IPS-18a (cell line): Measurements from ENCODE around the gene PLCB3.
"Not testable (repeated sequence)": the region's sequence is repeated elsewhere in the genome, so short reads cannot be mapped to it uniquely, and the experiment has no call there.

Experiments
- H3K27ac ChIP-seq: one replicate; pipeline ENCODE4 v1.5.1; 2013; ENCODE audit warnings: low read length
- H3K27me3 ChIP-seq: one replicate; pipeline ENCODE4 v1.6.1; 2013; ENCODE audit warnings: mild to moderate bottlenecking, low read length; ENCODE audit not compliant: control insufficient read depth, insufficient read depth
- H3K36me3 ChIP-seq: one replicate; pipeline ENCODE4 v1.6.1; 2013; ENCODE audit warnings: low read depth, low read length; ENCODE audit not compliant: control insufficient read depth
- H3K4me1 ChIP-seq: one replicate; pipeline ENCODE4 v1.6.1; 2013; ENCODE audit warnings: low read depth, low read length; ENCODE audit not compliant: control insufficient read depth
- H3K4me3 ChIP-seq: one replicate; pipeline ENCODE4 v1.5.1; 2013; ENCODE audit warnings: low read length
- H3K9ac ChIP-seq: one replicate; pipeline ENCODE4 v1.6.1; 2013; ENCODE audit warnings: mild to moderate bottlenecking, low read length, moderate library complexity
- H3K9me3 ChIP-seq: one replicate; pipeline ENCODE4 v1.6.1; 2013; ENCODE audit warnings: low read depth, low read length; ENCODE audit not compliant: control insufficient read depth

The PLCB3 gene

GRCh38 chr11:64241241-64241490 lies 10.2 kb upstream of the PLCB3 start:
- H3K4me1 ChIP-seq, result no peaks in the 10 kb centered on the region
- no peaks in the 10 kb centered on the region for H3K9me3 ChIP-seq
- peaks cover 13% of the 10 kb centered on the region for H3K36me3 ChIP-seq
- peak overlapping the region; percentile 66 for H3K4me3 ChIP-seq
- peak overlapping the region; percentile 49 for H3K9ac ChIP-seq
- no peak overlapping the region for H3K27ac ChIP-seq
- H3K27me3 ChIP-seq, result no peaks in the 10 kb centered on the region

GRCh38 chr11:64241491-64242374 lies 9.6 kb upstream of the PLCB3 start:
- H3K36me3 ChIP-seq, result peaks cover 13% of the 10 kb centered on the region

GRCh38 chr11:64243236-64243854 lies 8.0 kb upstream of the PLCB3 start:
- H3K9ac ChIP-seq, result no peak overlapping the region
- H3K27ac ChIP-seq, result no peak overlapping the region
- H3K9me3 ChIP-seq, result no peaks in the 10 kb centered on the region
- H3K36me3 ChIP-seq, result peaks cover 13% of the 10 kb centered on the region
- peaks cover 8% of the 10 kb centered on the region for H3K4me1 ChIP-seq
- no peak overlapping the region for H3K4me3 ChIP-seq
- no peaks in the 10 kb centered on the region for H3K27me3 ChIP-seq

More at GRCh38 chr11:64241491-64242374, 9.6 kb upstream of the PLCB3 start:
- no peaks in the 10 kb centered on the region for H3K9me3 ChIP-seq
- no peaks in the 10 kb centered on the region for H3K27me3 ChIP-seq
- H3K27ac ChIP-seq, result no peak overlapping the region
- peak overlapping the region; percentile 80 for H3K9ac ChIP-seq
- H3K4me3 ChIP-seq, result peak overlapping the region; percentile 66
- H3K4me1 ChIP-seq, result no peaks in the 10 kb centered on the region

GRCh38 chr11:64244107-64244506 lies 7.2 kb upstream of the PLCB3 start:
- Histone ChIP-seq H3K9ac (no peak overlapping the region), H3K27ac (no peak overlapping the region), H3K4me1 (peaks cover 16% of the 10 kb centered on the region), H3K36me3 (peaks cover 13% of the 10 kb centered on the region), H3K4me3 (no peak overlapping the region), H3K27me3 (no peaks in the 10 kb centered on the region), H3K9me3 (no peaks in the 10 kb centered on the region)

GRCh38 chr11:64244966-64245365 lies 6.4 kb upstream of the PLCB3 start:
- Histone ChIP-seq H3K4me3 (peak overlapping the region; percentile 97), H3K9me3 (no peaks in the 10 kb centered on the region), H3K36me3 (peaks cover 13% of the 10 kb centered on the region), H3K4me1 (peaks cover 25% of the 10 kb centered on the region), H3K27ac (no peak overlapping the region), H3K9ac (no peak overlapping the region), H3K27me3 (no peaks in the 10 kb centered on the region)

GRCh38 chr11:64245401-64245796 lies 5.9 kb upstream of the PLCB3 start:
- Histone ChIP-seq H3K36me3 (peaks cover 13% of the 10 kb centered on the region), H3K27me3 (no peaks in the 10 kb centered on the region), H3K9me3 (no peaks in the 10 kb centered on the region), H3K4me3 (peak overlapping the region; percentile 97), H3K9ac (peak overlapping the region; percentile 91), H3K4me1 (peaks cover 28% of the 10 kb centered on the region), H3K27ac (no peak overlapping the region)

- H3K27ac ChIP-seq, result peak overlapping the region; percentile 80
- H3K9me3 ChIP-seq, result no peaks in the 10 kb centered on the region
- no peaks in the 10 kb centered on the region for H3K27me3 ChIP-seq
- peaks cover 13% of the 10 kb centered on the region for H3K36me3 ChIP-seq
- H3K4me3 ChIP-seq, result peak overlapping the region; percentile 97
- peak overlapping the region; percentile 91 for H3K9ac ChIP-seq
- peaks cover 32% of the 10 kb centered on the region for H3K4me1 ChIP-seq
Measured at GRCh38 chr11:64245797-64246620, 5.3 kb upstream of the PLCB3 start.

GRCh38 chr11:64246621-64246870 lies 4.8 kb upstream of the PLCB3 start:
- Histone ChIP-seq H3K9ac (peak overlapping the region; percentile 91), H3K36me3 (peaks cover 13% of the 10 kb centered on the region), H3K4me1 (peaks cover 32% of the 10 kb centered on the region)
- not testable (repeated sequence) for H3K9me3 ChIP-seq, H3K27me3 ChIP-seq, H3K27ac ChIP-seq, H3K4me3 ChIP-seq

- Histone ChIP-seq H3K27ac (peak within 1 kb of the TSS; percentile 80), H3K9ac (peak within 1 kb of the TSS; percentile 91), H3K4me3 (peak within 1 kb of the TSS; percentile 97), H3K4me1 (peaks cover 32% of the 10 kb centered on the region), H3K9me3 (no peaks in the 10 kb centered on the region), H3K27me3 (no peaks in the 10 kb centered on the region), H3K36me3 (peaks cover 13% of the 10 kb centered on the region)
Measured at GRCh38 chr11:64246871-64247728, 4.2 kb upstream of the PLCB3 start, which contains the start of gene PPP1R14B. PPP1R14B (minus strand) TSS chr11:64246943; CDS start chr11:64246673, 270 bp downstream.

- Histone ChIP-seq H3K4me1 (peaks cover 34% of the 10 kb centered on the region), H3K36me3 (peaks cover 13% of the 10 kb centered on the region), H3K4me3 (peak overlapping the region; percentile 94), H3K27ac (no peak overlapping the region), H3K27me3 (no peaks in the 10 kb centered on the region), H3K9ac (peak overlapping the region; percentile 13), H3K9me3 (no peaks in the 10 kb centered on the region)
Measured at GRCh38 chr11:64247729-64248531, 3.4 kb upstream of the PLCB3 start.
